CD14-positive monocyte (primary cell): ENCODE data around the gene YWHAE. TPM values are rescaled to one million over a fixed set of nuclear protein-coding genes. Genes with fewer than 3 reads are reported as not detected.
A peak's percentile ranks its signal among the peaks of the same experiment; 100 is the strongest.

ENCODE experiments used
- DNase-seq, 3 donors: peaks; one replicate each; pipeline ENCODE4 v3.0.0-alpha.2; 2011 to 2022
- H2AFZ ChIP-seq: 2 replicates; pipeline ENCODE4 v1.6.0; 2012; ENCODE audit warnings: mild to moderate bottlenecking, low read depth, low read length, inconsistent platforms; ENCODE audit not compliant: insufficient read depth, poor library complexity, severe bottlenecking
- H3K27ac ChIP-seq, 2 donors: 1 replicate in 1 of 2; 2 replicates in 1 of 2; pipeline ENCODE4 v1.5.1; 2012 to 2013; ENCODE audit warnings: low read length in 2 of 2, control low read depth in 1 of 2, inconsistent platforms in 1 of 2, low read depth in 1 of 2, mild to moderate bottlenecking in 1 of 2
- H3K27me3 ChIP-seq, 2 donors: one replicate each; pipeline versions ENCODE4 v1.6.0 to v1.6.1; 2011 to 2013; ENCODE audit warnings: low read length in 2 of 2; ENCODE audit not compliant: control insufficient read depth in 2 of 2, insufficient read depth in 2 of 2
- H3K36me3 ChIP-seq, 2 donors: replicated peaks in 1 of 2; 1 replicate in 1 of 2; 2 replicates in 1 of 2; pipeline versions ENCODE4 v1.5.1 to v1.6.1; 2012 to 2013; ENCODE audit warnings: low read length in 2 of 2, control low read depth in 1 of 2, inconsistent platforms in 1 of 2, mild to moderate bottlenecking in 1 of 2; ENCODE audit not compliant: insufficient read depth in 2 of 2, control insufficient read depth in 1 of 2
- H3K4me1 ChIP-seq, 2 donors: 1 replicate in 1 of 2; 2 replicates in 1 of 2; pipeline versions ENCODE4 v1.5.1 to v1.6.1; 2012 to 2013; ENCODE audit warnings: low read length in 2 of 2, control low read depth in 1 of 2, inconsistent platforms in 1 of 2, mild to moderate bottlenecking in 1 of 2, moderate library complexity in 1 of 2; ENCODE audit not compliant: insufficient read depth in 2 of 2, control insufficient read depth in 1 of 2
- H3K4me2 ChIP-seq: replicated peaks from 2 replicates; pipeline ENCODE3; 2012; ENCODE audit warnings: low read length, moderate library complexity, mild to moderate bottlenecking; ENCODE audit not compliant: poor library complexity, severe bottlenecking; ENCODE audit errors: extremely low read depth
- H3K4me3 ChIP-seq, 3 experiments: fragments of 200-600 bp in 1 of 3; sonication (generic) in 1 of 3; replicated peaks in 1 of 3; 1 replicate in 2 of 3; 2 replicates in 1 of 3; pipeline ENCODE4 v1.5.1; 2011 to 2013; ENCODE audit warnings: low read length in 3 of 3, mild to moderate bottlenecking in 3 of 3, control low read depth in 2 of 3, low read depth in 2 of 3, inconsistent platforms in 1 of 3, moderate library complexity in 1 of 3
- H3K79me2 ChIP-seq: 2 replicates; pipeline ENCODE4 v1.6.0; 2012; ENCODE audit warnings: mild to moderate bottlenecking, control low read depth, inconsistent platforms, low read length, moderate library complexity; ENCODE audit not compliant: insufficient read depth
- H3K9ac ChIP-seq: 2 replicates; pipeline ENCODE4 v1.6.0; 2017; ENCODE audit warnings: low read length, mild to moderate bottlenecking; ENCODE audit not compliant: insufficient read depth, poor library complexity, severe bottlenecking
- H3K9me3 ChIP-seq, 2 donors: replicated peaks in 1 of 2; 1 replicate in 1 of 2; 2 replicates in 1 of 2; pipeline versions ENCODE4 v1.5.1 to v1.6.1; 2012 to 2013; ENCODE audit warnings: low read length in 2 of 2, control low read depth in 1 of 2; ENCODE audit not compliant: control insufficient read depth in 1 of 2, insufficient read depth in 1 of 2
- H4K20me1 ChIP-seq: 2 replicates; pipeline ENCODE4 v1.6.0; 2012; ENCODE audit warnings: mild to moderate bottlenecking, low read length, control low read depth, moderate library complexity; ENCODE audit not compliant: insufficient read depth
- H3K27ac Mint-ChIP-seq, 7 donors: one replicate each; pipeline ENCODE4 v1.8.0; 2020; ENCODE audit warnings: mild to moderate bottlenecking in 7 of 7, mixed read lengths in 7 of 7, moderate library complexity in 6 of 7, inconsistent platforms in 2 of 7
- H3K27me3 Mint-ChIP-seq, 3 donors: one replicate each; pipeline ENCODE4 v1.8.0; 2021 to 2022; ENCODE audit warnings: low read depth in 3 of 3, mild to moderate bottlenecking in 3 of 3, mixed read lengths in 3 of 3, moderate library complexity in 3 of 3, inconsistent platforms in 1 of 3
- H3K36me3 Mint-ChIP-seq, 2 donors: one replicate each; pipeline ENCODE4 v1.8.0; 2020; ENCODE audit warnings: mixed read lengths in 2 of 2, inconsistent platforms in 1 of 2, mild to moderate bottlenecking in 1 of 2
- H3K4me1 Mint-ChIP-seq: one replicate; pipeline ENCODE4 v1.8.0; 2020; ENCODE audit warnings: mild to moderate bottlenecking, mixed read lengths
- H3K4me3 Mint-ChIP-seq, 2 donors: one replicate each; pipeline ENCODE4 v1.8.0; 2020; ENCODE audit warnings: mild to moderate bottlenecking in 2 of 2, mixed read lengths in 2 of 2, moderate library complexity in 1 of 2
- H3K9me3 Mint-ChIP-seq, 7 donors: one replicate each; pipeline ENCODE4 v1.8.0; 2020 to 2022; ENCODE audit warnings: mixed read lengths in 7 of 7, mild to moderate bottlenecking in 6 of 7, moderate library complexity in 6 of 7, inconsistent platforms in 2 of 7
- WGBS: methylation state at CpG from one replicate; pipeline ENCODE4 v1.1.5; 2013; ENCODE audit warnings: missing lambda C conversion rate; ENCODE audit not compliant: insufficient coverage; 5-methylcytosine and 5-hydroxymethylcytosine counted together
- intact Hi-C, 2 donors: fragments of 100-400 bp; cut with micrococcal nuclease; formaldehyde crosslinking; loops; one replicate each; pipeline versions ENCODE4 v1.15.0 to v1.15.1; 2023
- polyA plus RNA-seq, 3 donors: library from polyadenylated mRNA; depleted of rRNA in 1 of 3; unstranded in 2 of 3; stranded (reverse) in 1 of 3; fragments of 300-500 nt in 2 of 3; fragments of >200 nt in 1 of 3; fragmentation: Illumina TruSeq in 2 of 3; gene quantifications; 1 replicate in 2 of 3; 2 replicates in 1 of 3; pipeline ENCODE4 v1.2.3, GENCODE V29; 2012 to 2021
- TF ChIP-seq, protein P1 (sequence below): fragments of 200-600 bp; IDR thresholded peaks from one replicate; pipeline ENCODE4 v1.8.0; 2022; ENCODE audit warnings: antibody characterized with exemption, mild to moderate bottlenecking

The YWHAE gene
- polyA plus RNA-seq, 3 donors = 165 to 185 (median 168) TPM

DNA sequence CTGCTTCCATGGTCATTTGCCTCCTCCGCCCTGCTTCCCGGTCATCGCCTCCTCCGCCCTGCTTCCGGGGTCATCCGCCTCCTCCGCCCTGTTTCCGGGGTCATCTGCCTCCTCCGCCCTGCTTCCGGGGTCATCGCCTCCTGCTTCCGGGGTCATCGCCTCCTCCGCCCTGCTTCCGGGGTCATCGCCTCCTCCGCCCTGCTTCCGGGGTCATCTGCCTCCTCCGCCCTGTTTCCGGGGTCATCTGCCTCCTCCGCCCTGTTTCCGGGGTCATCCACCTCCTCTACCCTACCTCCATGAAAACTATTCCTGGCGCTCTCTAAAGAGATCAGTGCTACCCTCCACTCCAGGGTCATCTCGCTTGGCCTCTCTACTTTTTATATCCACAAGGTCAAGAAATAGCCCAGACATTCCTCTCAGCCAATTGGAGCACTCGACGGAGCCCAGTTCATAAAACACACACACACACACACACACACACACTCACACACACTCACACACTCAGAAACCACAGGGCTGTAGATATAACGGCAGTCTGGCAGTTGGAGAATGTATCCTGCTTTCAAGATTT is 75.7 kb downstream of the YWHAE start:
- peak overlapping the region in 2 of 7 donors; percentile 47 to 59 for H3K27ac Mint-ChIP-seq
- DNase-seq = no peak
- 93% methylated on average over 23 of the region's 27 CpGs for WGBS
- H3K27ac ChIP-seq = no peak overlapping the region
- no peaks in the 10 kb centered on the region for H3K9me3 ChIP-seq
- TF ChIP-seq, protein P1, sequence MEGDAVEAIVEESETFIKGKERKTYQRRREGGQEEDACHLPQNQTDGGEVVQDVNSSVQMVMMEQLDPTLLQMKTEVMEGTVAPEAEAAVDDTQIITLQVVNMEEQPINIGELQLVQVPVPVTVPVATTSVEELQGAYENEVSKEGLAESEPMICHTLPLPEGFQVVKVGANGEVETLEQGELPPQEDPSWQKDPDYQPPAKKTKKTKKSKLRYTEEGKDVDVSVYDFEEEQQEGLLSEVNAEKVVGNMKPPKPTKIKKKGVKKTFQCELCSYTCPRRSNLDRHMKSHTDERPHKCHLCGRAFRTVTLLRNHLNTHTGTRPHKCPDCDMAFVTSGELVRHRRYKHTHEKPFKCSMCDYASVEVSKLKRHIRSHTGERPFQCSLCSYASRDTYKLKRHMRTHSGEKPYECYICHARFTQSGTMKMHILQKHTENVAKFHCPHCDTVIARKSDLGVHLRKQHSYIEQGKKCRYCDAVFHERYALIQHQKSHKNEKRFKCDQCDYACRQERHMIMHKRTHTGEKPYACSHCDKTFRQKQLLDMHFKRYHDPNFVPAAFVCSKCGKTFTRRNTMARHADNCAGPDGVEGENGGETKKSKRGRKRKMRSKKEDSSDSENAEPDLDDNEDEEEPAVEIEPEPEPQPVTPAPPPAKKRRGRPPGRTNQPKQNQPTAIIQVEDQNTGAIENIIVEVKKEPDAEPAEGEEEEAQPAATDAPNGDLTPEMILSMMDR = no peak
- H3K79me2 ChIP-seq = no peaks in the 10 kb centered on the region
- H3K27me3 Mint-ChIP-seq = peaks cover 9 to 29% (median 27%) of the 10 kb centered on the region in 3 donors
- H3K4me1 Mint-ChIP-seq = no peaks in the 10 kb centered on the region
- H3K4me1 ChIP-seq = no peaks in the 10 kb centered on the region
- H3K36me3 ChIP-seq = no peaks in the 10 kb centered on the region
- intact Hi-C loops = no loop called here
- H3K4me3 ChIP-seq = no peak overlapping the region
- H3K4me2 ChIP-seq = no peak overlapping the region
- no peaks in the 10 kb centered on the region for H3K9me3 Mint-ChIP-seq
- no peak overlapping the region for H2AFZ ChIP-seq
- H3K4me3 Mint-ChIP-seq = peak overlapping the region in 1 of 2 donors; percentile 49
- H4K20me1 ChIP-seq = no peaks in the 10 kb centered on the region
- no peaks in the 10 kb centered on the region for H3K36me3 Mint-ChIP-seq
- peaks cover 0 to 6% of the 10 kb centered on the region in 2 donors for H3K27me3 ChIP-seq
- no peak overlapping the region for H3K9ac ChIP-seq

DNA sequence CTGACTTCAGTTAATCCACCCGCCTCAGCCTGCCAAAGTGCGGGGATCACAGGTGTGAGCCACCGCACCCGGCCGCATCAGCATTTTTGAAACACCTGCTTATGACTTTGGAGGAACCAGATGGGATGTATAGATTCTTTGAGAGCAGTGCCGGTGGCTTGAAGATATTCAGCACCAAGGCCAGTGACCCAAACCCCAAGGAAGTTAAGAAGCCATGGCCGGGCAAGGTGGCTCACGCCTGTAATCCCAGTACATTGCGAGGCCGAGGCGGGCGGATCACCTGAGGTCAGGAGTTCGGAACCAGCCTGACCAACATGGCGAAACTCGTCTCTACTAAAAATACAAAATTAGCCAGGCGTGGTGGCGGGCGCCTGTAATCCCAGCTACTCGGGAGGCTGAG is 76.7 kb downstream of the YWHAE start:
- intact Hi-C loops = no loop called here
- 86% methylated on average over 13 of the region's 19 CpGs for WGBS
- H3K9ac ChIP-seq = no peak overlapping the region

More for the DNA sequence above, 76.7 kb downstream of the YWHAE start:
- Histone ChIP-seq H2AFZ (no peak overlapping the region), H3K4me3 (no peak overlapping the region), H3K27me3 (peaks cover 0 to 6% of the 10 kb centered on the region in 2 donors), H3K4me1 (no peaks in the 10 kb centered on the region), H3K4me2 (no peak overlapping the region), H3K36me3 (no peaks in the 10 kb centered on the region), H3K27ac (no peak overlapping the region), H3K9me3 (no peaks in the 10 kb centered on the region), H4K20me1 (no peaks in the 10 kb centered on the region), H3K79me2 (no peaks in the 10 kb centered on the region)
- no peak for DNase-seq
- H3K9me3 Mint-ChIP-seq = no peaks in the 10 kb centered on the region
- peaks cover 9 to 31% (median 31%) of the 10 kb centered on the region in 3 donors for H3K27me3 Mint-ChIP-seq
- no peaks in the 10 kb centered on the region for H3K36me3 Mint-ChIP-seq
- no peaks in the 10 kb centered on the region for H3K4me1 Mint-ChIP-seq
- no peak overlapping the region for H3K4me3 Mint-ChIP-seq
- TF ChIP-seq, protein P1 = no peak
- H3K27ac Mint-ChIP-seq = no peak overlapping the region
